Right lobe of liver (tissue), 4 donors: ENCODE measurements around the gene MCEE.

Experiments
- POLR2A ChIP-seq: fragments of 450-650 bp; IDR thresholded peaks from one replicate; pipeline ENCODE4 v1.6.1; 2017; ENCODE audit warnings: antibody characterized with exemption, mild to moderate bottlenecking
- TF ChIP-seq, protein P1 (sequence below), 4 donors: fragments of 200-600 bp in 3 of 4; fragments of 450-650 bp in 1 of 4; IDR thresholded peaks; one replicate each; pipeline versions ENCODE4 v1.5.1 to v1.8.0; 2016 to 2022; ENCODE audit warnings: antibody characterized with exemption in 4 of 4, mild to moderate bottlenecking in 2 of 4
- donor health status: DM: no; HTN: no; CAD: no.
- donor health status: DM: no; HTN: no; CAD: no.
- donor health status: DM: no; HTN: yes; CAD: no.

DNA sequence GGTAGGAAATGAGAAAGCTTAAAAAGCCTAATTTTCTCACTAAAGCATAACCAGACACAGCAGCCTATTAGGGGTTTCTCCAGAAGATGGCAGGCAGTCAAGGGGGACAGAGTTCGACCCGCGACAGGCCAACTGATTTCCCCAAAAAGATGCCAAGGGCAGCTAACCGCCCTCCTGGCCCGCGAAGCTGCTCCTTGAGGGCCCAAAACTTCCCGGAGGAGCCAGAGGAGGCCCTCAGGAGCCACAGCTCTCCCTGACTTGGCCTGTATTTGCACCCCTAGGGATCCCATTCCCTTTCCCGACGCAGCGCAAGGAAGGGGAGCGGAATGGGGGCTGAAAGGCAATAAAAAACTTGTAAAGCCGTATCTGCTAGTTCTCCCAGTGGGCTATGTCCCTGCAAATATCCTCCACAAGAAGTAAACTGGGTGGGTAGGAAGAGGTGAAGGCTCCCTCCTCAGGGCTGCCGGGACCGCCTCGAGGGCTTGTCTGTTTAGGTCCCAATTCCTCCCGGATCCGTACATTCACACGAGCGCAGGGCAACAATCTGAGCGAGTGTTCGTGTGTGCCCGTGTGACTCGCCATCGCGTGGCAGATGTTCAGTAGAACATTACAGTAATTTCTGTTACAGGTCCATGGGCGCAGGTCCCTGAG is 62.3 kb downstream of the MCEE start:
- TF ChIP-seq, protein P1, sequence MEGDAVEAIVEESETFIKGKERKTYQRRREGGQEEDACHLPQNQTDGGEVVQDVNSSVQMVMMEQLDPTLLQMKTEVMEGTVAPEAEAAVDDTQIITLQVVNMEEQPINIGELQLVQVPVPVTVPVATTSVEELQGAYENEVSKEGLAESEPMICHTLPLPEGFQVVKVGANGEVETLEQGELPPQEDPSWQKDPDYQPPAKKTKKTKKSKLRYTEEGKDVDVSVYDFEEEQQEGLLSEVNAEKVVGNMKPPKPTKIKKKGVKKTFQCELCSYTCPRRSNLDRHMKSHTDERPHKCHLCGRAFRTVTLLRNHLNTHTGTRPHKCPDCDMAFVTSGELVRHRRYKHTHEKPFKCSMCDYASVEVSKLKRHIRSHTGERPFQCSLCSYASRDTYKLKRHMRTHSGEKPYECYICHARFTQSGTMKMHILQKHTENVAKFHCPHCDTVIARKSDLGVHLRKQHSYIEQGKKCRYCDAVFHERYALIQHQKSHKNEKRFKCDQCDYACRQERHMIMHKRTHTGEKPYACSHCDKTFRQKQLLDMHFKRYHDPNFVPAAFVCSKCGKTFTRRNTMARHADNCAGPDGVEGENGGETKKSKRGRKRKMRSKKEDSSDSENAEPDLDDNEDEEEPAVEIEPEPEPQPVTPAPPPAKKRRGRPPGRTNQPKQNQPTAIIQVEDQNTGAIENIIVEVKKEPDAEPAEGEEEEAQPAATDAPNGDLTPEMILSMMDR (IDR thresholded peaks at IDR 0.05) = no peak
- TF ChIP-seq POLR2A = no peak
